ENCODE measurements around the gene SPAM1.

DNA sequence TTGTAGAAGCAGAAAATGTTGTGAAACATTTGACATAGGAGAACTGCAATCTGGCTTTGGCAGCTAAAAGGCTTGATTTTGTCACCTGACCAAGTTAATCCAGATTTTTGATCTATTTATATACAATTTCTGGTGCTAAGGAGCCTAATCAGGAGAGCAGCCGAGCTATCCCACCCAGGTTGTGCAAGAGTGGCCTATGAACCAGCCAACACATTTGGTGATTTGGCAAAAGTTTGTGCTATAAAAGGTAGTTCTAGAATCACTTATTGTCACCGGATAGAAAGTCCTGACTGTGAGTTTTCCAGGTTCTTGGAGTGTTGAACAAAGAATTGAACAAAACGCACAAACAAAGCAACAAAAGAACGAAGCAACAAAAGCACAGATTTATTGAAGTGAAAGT, 1.4 kb upstream of the SPAM1 start:
- no peak for TF ChIP-seq POLR2A (IDR thresholded peaks at IDR 0.05)
- TF ChIP-seq, protein P1, sequence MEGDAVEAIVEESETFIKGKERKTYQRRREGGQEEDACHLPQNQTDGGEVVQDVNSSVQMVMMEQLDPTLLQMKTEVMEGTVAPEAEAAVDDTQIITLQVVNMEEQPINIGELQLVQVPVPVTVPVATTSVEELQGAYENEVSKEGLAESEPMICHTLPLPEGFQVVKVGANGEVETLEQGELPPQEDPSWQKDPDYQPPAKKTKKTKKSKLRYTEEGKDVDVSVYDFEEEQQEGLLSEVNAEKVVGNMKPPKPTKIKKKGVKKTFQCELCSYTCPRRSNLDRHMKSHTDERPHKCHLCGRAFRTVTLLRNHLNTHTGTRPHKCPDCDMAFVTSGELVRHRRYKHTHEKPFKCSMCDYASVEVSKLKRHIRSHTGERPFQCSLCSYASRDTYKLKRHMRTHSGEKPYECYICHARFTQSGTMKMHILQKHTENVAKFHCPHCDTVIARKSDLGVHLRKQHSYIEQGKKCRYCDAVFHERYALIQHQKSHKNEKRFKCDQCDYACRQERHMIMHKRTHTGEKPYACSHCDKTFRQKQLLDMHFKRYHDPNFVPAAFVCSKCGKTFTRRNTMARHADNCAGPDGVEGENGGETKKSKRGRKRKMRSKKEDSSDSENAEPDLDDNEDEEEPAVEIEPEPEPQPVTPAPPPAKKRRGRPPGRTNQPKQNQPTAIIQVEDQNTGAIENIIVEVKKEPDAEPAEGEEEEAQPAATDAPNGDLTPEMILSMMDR (IDR thresholded peaks at IDR 0.05), result no peak
- TF ChIP-seq POLR2AphosphoS5 (IDR thresholded peaks at IDR 0.05), result no peak

All from transverse colon (tissue), 4 donors.